Measurements from ENCODE around the gene SP3.

GRCh38 chr2:173898996-173899395, 66.2 kb downstream of the SP3 start:
- TF ChIP-seq GATA2 (IDR thresholded peaks at IDR 0.05; ENCODE audit: low read depth, low read length) (no peak), GATA3 (IDR thresholded peaks at IDR 0.05; ENCODE audit: low read depth, low read length) (no peak)

All from SH-SY5Y (cell line).